Panc1 (cell line): ENCODE data around the gene PTGFRN. TPM values are rescaled to one million over a fixed set of nuclear protein-coding genes. Genes with fewer than 3 reads are reported as not detected.
"Not testable (repeated sequence)": the region's sequence is repeated elsewhere in the genome, so short reads cannot be mapped to it uniquely, and the experiment has no call there.

Source experiments
- ATAC-seq: fragments of 200-7000 bp; cut with Tn5 transposase; 2 replicates; pipeline ENCODE4 v1.9.1; 2020; ENCODE audit warnings: mild to moderate bottlenecking, moderate library complexity
- BruUV-seq: library from RNA; stranded (reverse); fragments of 400-500 nt; replicated peaks from 2 replicates; lab custom pipeline; 2021; lab: Mats Ljungman, UMichigan
- CTCF ChIA-PET: fragments of 300-600 bp; sonication (Branson Sonifier 250); formaldehyde crosslinking; loops from one replicate; lab custom pipeline; 2022; ENCODE audit warnings: antibody characterized with exemption; lab: Charles Lee
- POLR2A ChIA-PET: fragments of 300-600 bp; sonication (Branson Sonifier 250); formaldehyde crosslinking; loops from one replicate; lab custom pipeline; 2022; ENCODE audit warnings: antibody characterized with exemption; lab: Charles Lee
- DNase-seq: peaks from one replicate; pipeline ENCODE4 v3.0.0-alpha.2; 2010; ENCODE audit warnings: low read depth, low spot score
- H3K27ac ChIP-seq: 2 replicates; pipeline ENCODE4 v1.5.1; 2011; ENCODE audit warnings: mild to moderate bottlenecking, low read length, inconsistent platforms
- H3K27me3 ChIP-seq: fragments of 200-500 bp; sonication (Bioruptor generic); 2 replicates; pipeline ENCODE4 v1.6.0; 2014; ENCODE audit warnings: low read length, inconsistent platforms; ENCODE audit not compliant: control insufficient read depth, insufficient read depth
- H3K36me3 ChIP-seq: fragments of 200-500 bp; sonication (Bioruptor generic); 2 replicates; pipeline ENCODE4 v1.5.1; 2014; ENCODE audit warnings: inconsistent platforms, mild to moderate bottlenecking, low read length, moderate library complexity; ENCODE audit not compliant: control insufficient read depth, insufficient read depth
- H3K4me1 ChIP-seq: 2 replicates; pipeline ENCODE4 v1.5.1; 2011; ENCODE audit warnings: inconsistent platforms, mild to moderate bottlenecking, low read length, moderate library complexity; ENCODE audit not compliant: control insufficient read depth, insufficient read depth
- H3K4me3 ChIP-seq, 2 experiments: 2 replicates each; pipeline ENCODE4 v1.5.1; 2011 to 2012; ENCODE audit warnings: low read depth in 2 of 2, low read length in 2 of 2, mild to moderate bottlenecking in 2 of 2, inconsistent platforms in 1 of 2, moderate library complexity in 1 of 2
- H3K9me3 ChIP-seq: fragments of 200-500 bp; sonication (Bioruptor generic); 2 replicates; pipeline ENCODE4 v1.5.1; 2014; ENCODE audit warnings: low read depth, mild to moderate bottlenecking, inconsistent platforms, low read length, moderate library complexity; ENCODE audit not compliant: control insufficient read depth, insufficient read depth
- CTCF ChIP-seq: fragments of 450-650 bp; IDR thresholded peaks from 2 replicates; pipeline ENCODE4 v1.5.1; 2017; ENCODE audit warnings: mild to moderate bottlenecking
- POLR2AphosphoS5 ChIP-seq: IDR thresholded peaks from 2 replicates; pipeline ENCODE4 v1.6.1; 2012; ENCODE audit warnings: mild to moderate bottlenecking, low read depth, low read length, moderate library complexity
- REST ChIP-seq, 2 experiments: IDR thresholded peaks; 2 replicates each; pipeline ENCODE4 v1.6.1; 2011 to 2012; ENCODE audit warnings: low read depth in 2 of 2, control low read depth in 1 of 2, low read length in 1 of 2, mild to moderate bottlenecking in 1 of 2, moderate library complexity in 1 of 2; ENCODE audit not compliant: insufficient read depth in 1 of 2
- SIN3A ChIP-seq: IDR thresholded peaks from 2 replicates; pipeline ENCODE4 v1.6.1; 2012; ENCODE audit warnings: low read depth, mild to moderate bottlenecking, low read length, moderate library complexity, borderline replicate concordance; ENCODE audit not compliant: insufficient read depth
- TCF7L2 ChIP-seq: IDR thresholded peaks from 2 replicates; pipeline ENCODE4 v1.6.1; 2011; ENCODE audit warnings: mild to moderate bottlenecking, low read depth, low read length, inconsistent platforms
- in situ Hi-C: cut with HindIII; loops from 2 replicates; pipeline ENCODE4 v1.10.0; 2016; ENCODE audit warnings: low sequenced_read_pairs, low pct_unique_long_range_greater_than_20kb
- intact Hi-C: fragments of 100-400 bp; cut with micrococcal nuclease; formaldehyde crosslinking; loops from one replicate; pipeline ENCODE4 v1.10.0; 2022; ENCODE audit not compliant: unreplicated experiment
- total RNA-seq: library from RNA; stranded (reverse); gene quantifications from one replicate; pipeline ENCODE4 v1.2.1, GENCODE V29; 2021; ENCODE audit not compliant: unreplicated experiment

The PTGFRN gene
- total RNA-seq, 1 experiment from 2014 or later: 5.2 TPM

GRCh38 chr1:116874733-116875249 is 34.9 kb upstream of the PTGFRN start:
- no peak for DNase-seq
- no peaks in the 10 kb centered on the region for H3K9me3 ChIP-seq
- TF ChIP-seq CTCF: no peak
- no peak for TF ChIP-seq REST (IDR thresholded peaks at IDR 0.05; ENCODE audit: insufficient read depth in 1 of 2, low read depth in 2 of 2, low read length in 1 of 2)
- no peak for TF ChIP-seq POLR2AphosphoS5
- no peak for TF ChIP-seq SIN3A
- TF ChIP-seq TCF7L2: no peak
- no peaks in the 10 kb centered on the region for H3K27me3 ChIP-seq
- in situ Hi-C loops (no loop called here), intact Hi-C loops (no loop called here)
- ChIA-PET POLR2A (no interaction called here), CTCF (no interaction called here)
- no peak for ATAC-seq
- no TSS peak for BruUV-seq
- no peak overlapping the region for H3K4me3 ChIP-seq
- no peaks in the 10 kb centered on the region for H3K36me3 ChIP-seq
- H3K27ac ChIP-seq: no peak overlapping the region
- H3K4me1 ChIP-seq: peaks cover 3% of the 10 kb centered on the region

GRCh38 chr1:116875391-116875790 is 34.3 kb upstream of the PTGFRN start:
- Histone ChIP-seq H3K27me3 (no peaks in the 10 kb centered on the region), H3K9me3 (no peaks in the 10 kb centered on the region), H3K27ac (no peak overlapping the region), H3K36me3 (no peaks in the 10 kb centered on the region), H3K4me3 (no peak overlapping the region), H3K4me1 (peaks cover 3% of the 10 kb centered on the region)
- ChIA-PET POLR2A (no interaction called here), CTCF (no interaction called here)
- in situ Hi-C loops: no loop called here
- TF ChIP-seq CTCF (no peak), POLR2AphosphoS5 (no peak), REST (IDR thresholded peaks at IDR 0.05; ENCODE audit: insufficient read depth in 1 of 2, low read depth in 2 of 2, low read length in 1 of 2) (no peak), TCF7L2 (no peak), SIN3A (no peak)
- DNase-seq (no peak), ATAC-seq (no peak)
- BruUV-seq: no TSS peak
- intact Hi-C loops: no loop called here

GRCh38 chr1:116875946-116876345 is 33.8 kb upstream of the PTGFRN start:
- ATAC-seq, H3K27ac ChIP-seq, H3K9me3 ChIP-seq, in situ Hi-C loops, H3K4me1 ChIP-seq, DNase-seq, BruUV-seq, H3K27me3 ChIP-seq, intact Hi-C loops, H3K36me3 ChIP-seq, CTCF ChIA-PET, H3K4me3 ChIP-seq: not testable (repeated sequence)
- POLR2A ChIA-PET: interaction anchor here (0.6 kb wide), 1 partner anchor 1450 kb away, joined by 3 read pairs; no protein-coding TSS in a partner anchor
